GM19372 (cell line): ENCODE results near the gene NXPH2.
A peak's percentile ranks its signal among the peaks of the same experiment; 100 is the strongest.

ENCODE experiments used
- ATAC-seq: cut with Tn5 transposase; IDR thresholded peaks from one replicate; pipeline ENCODE4 v1.9.1; 2021; ENCODE audit warnings: mild to moderate bottlenecking, low read depth, moderate library complexity; ENCODE audit not compliant: unreplicated experiment

Gene NXPH2

DNA sequence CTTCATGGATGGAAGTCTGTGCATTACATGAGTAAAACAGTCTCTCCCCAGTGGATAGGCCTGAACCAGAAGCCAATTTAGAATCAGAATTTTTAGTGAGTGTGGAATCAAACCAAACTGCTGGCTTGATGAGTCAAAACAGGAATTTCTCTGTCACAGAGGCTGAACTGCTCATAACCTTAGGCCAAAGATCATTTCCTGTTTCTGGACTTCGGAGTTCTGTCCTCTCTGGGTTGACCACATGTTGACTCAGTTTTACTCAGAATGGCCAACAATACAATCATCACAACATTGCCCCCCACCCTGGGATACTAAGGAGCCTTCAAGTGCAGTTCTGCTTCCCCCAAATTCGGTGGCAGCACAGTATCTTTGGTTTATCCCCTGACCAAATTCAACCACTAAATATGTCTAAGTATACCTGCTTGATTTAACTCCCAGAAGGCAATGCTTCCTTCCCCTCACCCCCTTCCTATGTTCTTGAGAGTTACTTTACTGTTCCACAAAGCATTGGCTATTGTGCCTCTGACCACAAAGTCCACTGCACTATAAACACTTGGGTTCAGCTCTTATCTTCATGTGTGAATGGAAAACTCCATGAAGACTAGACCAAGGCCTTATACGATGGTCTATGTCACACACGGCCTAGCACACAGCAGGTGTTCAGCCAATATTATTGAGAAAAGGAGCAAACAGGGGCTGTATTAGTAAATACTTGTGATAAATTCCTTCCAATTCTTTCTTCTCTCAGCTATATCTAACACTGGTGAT is 67.8 kb downstream of the NXPH2 start:
- peak; percentile 84 for ATAC-seq

- ATAC-seq = peak; percentile 28
Measured at GRCh38 chr2:138711812-138712211, 68.4 kb downstream of the NXPH2 start.

- ATAC-seq = no peak
Measured at GRCh38 chr2:138708682-138709241, 71.4 kb downstream of the NXPH2 start.

- no peak for ATAC-seq
Measured at GRCh38 chr2:138707392-138708074, 72.7 kb downstream of the NXPH2 start.

DNA sequence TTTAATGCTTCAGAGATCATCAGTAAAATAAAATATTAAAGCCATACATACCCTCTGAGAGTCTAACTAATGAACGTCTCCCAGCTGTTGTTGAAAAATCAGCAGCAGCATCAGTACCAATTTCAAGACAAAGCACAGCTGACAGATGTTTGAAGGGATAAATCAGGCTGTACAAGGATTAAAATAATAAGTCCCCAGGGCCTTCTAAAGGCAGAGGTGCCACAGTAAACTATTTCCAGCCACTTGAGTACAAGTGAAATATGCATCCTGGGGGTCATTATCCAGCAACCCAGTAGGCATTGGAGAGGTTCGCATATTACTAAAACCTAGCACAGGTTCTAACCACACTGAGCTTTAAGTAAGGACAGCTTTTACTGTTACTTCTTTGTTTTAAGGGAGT is 76.9 kb downstream of the NXPH2 start:
- no peak for ATAC-seq

DNA sequence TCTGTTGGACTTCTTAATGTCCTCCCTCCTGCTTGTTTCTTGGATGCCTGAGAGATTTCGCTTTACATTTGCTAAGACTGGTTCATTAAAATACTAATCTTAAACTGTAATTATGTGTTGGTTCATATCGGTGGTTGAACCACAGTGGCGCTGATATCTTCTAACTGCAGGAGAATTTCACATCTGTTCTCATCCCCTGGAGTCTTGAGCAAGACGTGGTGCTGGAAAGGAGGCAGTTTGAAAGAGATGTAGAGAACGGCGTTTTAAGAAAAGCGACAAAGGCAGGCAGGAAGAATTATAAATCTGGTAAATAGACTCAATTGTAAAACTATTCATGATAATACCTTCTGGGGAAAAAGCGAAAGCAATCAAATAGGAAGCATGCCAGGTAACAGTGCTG is 79.5 kb downstream of the NXPH2 start:
- ATAC-seq = no peak

- ATAC-seq = no peak
Measured at GRCh38 chr2:138699421-138699820, 80.8 kb downstream of the NXPH2 start.

DNA sequence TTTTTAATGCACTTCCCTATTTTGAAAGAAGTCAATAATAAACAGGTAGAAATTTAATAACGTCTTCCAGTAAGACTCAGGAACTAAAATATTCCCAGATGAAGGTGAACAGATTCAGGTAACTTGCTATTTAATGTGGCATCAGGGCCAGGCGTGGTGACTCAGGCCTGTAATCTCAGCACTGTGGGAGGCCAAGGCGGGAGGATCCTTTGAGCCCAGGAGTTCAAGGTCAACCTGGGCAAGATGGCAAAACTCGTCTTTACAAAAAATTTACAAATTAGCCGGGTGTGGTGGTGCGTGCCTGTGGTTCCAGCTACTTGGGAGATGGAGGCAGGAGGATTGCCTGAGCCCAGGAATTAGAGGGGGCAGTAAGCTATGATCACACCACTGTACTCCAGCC is 81.8 kb downstream of the NXPH2 start:
- no peak for ATAC-seq

- no peak for ATAC-seq
Measured at GRCh38 chr2:138691667-138692066, 88.5 kb downstream of the NXPH2 start.

- no peak for ATAC-seq
Measured at GRCh38 chr2:138689705-138690104, 90.5 kb downstream of the NXPH2 start.

GRCh38 chr2:138682163-138682562 is 98.0 kb downstream of the NXPH2 start:
- no peak for ATAC-seq

GRCh38 chr2:138677221-138677620 is 103.0 kb downstream of the NXPH2 start:
- ATAC-seq = no peak

DNA sequence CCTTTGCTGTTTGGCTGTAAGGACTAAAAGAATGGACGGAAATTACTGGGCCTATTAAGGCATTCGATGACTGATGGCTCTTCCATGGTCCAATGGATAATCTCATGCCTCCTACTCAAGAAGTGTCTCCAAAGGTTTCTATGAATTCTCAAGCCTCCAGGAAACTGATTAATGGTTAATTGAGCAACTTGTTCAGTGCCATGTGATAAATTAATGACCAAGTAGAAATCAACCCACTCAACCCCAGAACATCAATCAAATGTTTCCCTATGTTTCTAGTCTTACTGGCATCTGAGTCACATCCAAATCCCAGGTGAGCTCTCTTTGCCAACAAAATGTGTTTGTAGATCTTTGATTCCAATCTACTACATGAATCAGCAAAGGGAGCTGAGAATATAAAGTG is 103.6 kb downstream of the NXPH2 start:
- no peak for ATAC-seq

GRCh38 chr2:138671566-138671965 is 108.6 kb downstream of the NXPH2 start:
- ATAC-seq = no peak

- ATAC-seq = no peak
Measured at GRCh38 chr2:138670734-138671133, 109.5 kb downstream of the NXPH2 start.

GRCh38 chr2:138665937-138666336 is 114.3 kb downstream of the NXPH2 start:
- ATAC-seq = no peak

DNA sequence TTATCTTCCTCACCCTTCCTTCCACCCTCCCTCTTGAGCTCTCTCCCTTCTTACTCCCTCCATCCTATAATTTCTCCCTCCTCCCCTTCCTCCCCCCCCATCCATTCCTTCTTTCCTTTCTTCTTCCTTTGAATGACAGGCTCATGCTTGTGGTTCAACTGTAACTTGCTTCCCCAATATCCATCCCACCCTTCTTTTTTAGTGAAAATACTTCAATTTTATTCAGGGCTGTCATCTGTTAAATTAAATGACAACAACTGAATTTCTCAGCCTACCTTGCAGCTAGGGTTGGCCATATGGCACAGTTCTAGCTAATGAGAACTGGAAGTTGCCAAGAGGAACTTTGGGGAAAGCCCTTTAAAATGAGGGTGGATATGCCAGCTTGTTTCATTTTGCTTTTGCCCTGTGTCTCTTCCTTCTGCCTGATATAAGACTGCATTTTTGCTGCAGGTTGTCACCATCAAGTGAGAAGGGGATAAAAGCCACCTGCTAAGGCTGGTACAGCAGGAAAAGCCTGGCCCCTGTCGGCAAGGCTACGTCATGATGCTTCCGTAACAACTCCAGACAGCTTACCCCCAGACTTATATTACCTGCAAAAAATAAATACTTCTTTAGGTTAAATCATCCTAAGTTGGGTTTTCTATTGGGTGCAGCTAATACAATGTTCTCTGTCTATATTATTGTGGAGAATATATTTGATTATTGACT is 121.8 kb downstream of the NXPH2 start:
- ATAC-seq = no peak

DNA sequence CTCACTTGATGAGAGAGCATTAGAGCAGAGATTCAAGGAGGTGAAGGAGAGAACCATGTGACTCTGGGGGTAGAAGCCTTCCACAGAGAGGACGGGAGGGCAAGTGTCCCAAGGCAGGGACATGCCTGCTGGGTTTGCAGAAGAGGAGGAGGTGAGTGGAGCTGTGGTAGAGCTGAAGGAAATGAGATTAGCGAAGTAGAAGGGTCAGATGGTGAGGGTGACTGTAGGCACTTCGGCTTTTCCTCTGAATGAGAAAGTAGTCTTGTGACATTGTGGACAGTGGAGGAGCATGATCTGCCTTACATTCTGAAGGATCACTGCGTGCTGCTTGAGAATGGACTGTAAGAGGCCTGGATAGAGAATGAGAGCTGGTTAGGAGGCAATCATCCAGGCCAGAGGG is 126.0 kb downstream of the NXPH2 start:
- no peak for ATAC-seq

DNA sequence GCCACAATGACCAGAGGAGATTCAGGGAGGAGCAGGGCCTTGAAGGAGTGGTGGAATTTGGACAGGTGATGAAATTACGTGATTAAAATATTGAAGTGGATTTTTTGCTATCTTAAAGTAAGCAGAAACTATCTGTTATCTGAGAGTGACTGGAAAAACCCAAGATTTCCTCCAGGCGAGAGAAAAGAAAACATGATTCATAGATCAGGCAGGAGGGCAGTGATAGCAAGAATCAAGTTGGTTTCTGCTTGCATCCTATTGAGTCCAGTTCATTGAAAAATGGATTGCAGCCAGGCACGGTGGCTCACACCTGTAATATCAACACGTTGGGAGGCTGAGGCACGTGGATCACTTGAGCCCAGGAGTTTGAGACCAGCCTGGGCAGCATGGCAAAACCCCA is 127.8 kb downstream of the NXPH2 start:
- ATAC-seq = no peak

DNA sequence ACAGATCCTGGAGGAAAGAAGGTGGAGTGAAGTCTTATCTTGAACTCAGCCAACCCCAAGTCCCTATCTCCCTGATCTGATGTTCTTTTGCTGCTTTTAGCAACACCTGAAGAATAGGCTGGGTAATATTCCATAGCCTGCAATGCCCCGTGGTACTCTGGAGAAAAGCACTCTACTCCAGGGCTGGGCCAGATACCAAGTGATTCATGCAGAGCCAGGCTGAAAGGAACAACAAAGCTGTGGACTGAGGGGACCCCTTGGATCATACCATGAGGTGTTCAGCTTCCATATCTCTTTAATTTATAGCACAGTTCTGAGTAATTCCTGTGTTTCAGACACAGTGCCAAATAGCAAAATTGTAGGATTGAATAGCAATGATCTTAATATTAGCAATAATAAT is 130.6 kb downstream of the NXPH2 start:
- ATAC-seq = no peak

DNA sequence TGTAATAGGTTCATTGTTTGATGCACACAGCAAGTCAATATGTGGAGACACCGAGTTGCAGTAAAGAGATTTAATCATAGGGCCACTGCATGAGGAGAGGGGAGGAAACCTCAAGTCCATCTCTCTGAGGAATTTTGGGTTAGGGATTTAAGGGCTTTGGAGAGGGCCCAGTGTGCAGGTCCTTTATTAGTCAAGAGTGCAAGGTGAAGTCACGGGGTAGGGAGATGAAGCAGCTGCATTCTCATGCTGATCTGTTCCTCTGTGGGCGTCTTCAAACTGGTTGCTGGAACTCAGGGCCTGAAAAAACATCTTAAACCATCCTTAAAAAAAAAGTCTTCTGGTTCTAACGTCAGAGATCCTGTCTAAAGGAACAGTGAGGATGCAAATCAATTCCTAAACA is 131.6 kb downstream of the NXPH2 start:
- ATAC-seq = no peak
